IPS-NIHi11 (cell line): ENCODE measurements around the gene FKTN.

Experiments
- DNase-seq: peaks from one replicate; pipeline ENCODE4 v3.0.0; 2012; ENCODE audit warnings: mixed read lengths, low spot score

Gene FKTN

DNA sequence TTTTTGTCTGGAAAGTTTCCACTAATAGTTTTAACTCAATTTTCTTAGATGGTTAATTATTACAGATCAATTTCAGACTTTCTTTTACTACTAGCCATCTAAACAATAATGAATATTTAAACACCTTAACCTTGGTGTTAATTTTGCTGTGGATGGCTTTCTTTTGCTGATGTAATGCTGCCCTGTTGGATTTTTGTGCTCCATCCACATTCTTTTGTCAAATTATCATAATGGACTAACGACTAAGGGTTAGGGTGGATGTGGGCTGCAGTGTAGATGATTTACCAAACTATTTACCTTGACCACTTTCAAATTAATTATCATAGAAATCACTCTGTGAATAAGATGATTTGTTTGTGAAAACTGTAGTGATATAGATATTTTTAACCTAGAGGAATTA lies 120.8 kb downstream of the FKTN start:
- no peak for DNase-seq

DNA sequence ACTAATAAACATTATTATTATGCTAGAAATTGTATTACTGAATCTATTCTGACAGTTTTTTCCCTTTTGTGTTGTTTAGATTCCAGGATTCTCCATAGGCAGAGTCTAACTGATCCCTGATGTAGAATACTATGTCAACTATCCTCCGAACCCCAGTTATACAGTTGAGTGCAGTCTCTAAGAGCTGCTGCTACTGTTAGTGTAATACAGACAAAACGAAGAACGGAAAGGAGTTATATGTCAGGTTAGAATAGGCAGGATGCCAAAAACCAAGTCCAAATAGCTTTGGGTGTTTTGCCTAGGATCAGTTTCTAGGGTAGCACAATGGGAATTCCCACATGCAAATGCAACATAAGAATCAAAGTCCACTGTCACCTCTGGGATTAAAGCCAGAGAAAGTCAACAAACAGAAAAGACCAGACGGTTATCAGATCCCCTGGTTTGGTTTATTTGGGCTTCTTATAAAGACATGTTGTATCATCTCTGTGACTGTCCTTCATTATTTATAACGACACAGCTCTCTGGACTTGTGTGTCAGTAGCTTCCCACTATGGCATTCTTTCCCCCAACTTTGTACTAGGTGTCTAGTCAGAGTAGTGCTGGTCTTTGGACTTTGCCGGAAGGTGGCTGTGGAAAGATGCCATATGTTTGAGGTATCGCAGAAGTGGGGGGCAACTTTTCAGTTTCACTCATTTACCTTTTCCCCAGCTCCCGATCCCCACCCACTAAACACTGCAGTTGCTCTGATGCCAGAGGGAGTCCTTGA lies 121.5 kb downstream of the FKTN start:
- no peak for DNase-seq

DNA sequence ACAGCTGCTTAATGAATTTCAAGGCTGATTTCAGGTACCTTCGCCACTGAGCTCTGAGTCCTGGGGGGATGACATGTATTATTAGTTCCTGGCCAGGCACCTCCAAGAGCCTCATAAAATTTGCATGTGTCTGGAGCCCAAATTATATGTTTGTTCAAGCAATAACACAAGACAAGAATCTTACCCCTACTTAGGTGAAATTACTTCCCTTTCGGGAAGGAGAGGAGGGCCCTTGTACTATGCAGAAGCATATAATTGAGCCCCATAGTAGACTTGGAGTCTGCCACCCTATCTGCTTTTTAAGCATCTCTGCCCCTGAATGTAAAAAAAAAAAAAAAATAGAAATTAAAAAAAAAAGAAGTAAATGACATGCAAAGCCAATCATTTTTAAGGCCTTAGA lies 123.4 kb downstream of the FKTN start:
- no peak for DNase-seq

DNA sequence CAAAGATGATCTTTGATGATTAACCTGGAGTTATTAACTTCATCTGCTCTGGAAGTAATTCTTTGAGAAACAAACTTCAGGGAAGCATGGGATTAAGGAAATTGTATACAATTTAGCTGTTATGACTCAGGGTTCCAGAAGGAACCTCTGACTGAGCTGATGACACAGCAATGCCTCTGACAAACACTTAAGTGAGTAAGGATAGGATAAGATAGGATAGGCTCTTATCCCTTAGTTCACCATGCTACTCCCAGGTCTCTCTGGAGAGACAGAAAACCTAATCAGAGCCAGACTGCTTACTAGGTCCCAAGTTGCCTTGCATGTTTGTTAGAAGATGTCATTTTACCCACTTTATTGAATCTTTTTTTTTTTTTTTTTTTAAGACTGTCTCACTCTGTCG lies 123.8 kb downstream of the FKTN start:
- DNase-seq = no peak

DNA sequence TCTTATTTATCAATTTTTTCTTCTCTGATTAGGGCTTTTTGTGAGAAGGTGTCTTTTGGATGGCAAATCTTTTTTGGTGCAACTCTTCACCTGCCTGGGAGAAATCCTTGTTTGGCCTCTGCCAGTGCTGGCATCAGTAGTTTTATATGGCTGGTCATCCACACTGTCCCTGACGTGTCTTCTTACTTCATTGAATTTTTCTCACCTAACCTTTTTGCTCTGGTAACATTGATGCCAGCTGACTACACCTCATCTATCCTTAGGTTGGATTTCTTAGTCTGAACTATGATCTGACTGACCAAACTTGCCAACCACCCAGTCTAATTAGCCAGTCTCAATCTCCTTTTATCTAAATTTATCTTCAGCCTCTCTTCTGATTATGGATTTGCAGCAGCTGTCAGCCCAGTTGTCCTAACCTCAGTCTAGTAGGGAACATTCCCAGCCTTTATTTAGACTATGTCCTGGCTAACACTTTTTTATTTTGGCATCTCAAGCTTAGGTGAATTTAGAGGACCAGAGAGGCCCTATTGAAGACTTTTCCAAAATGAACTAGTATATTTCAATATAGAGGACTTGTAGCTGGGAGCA lies 125.9 kb downstream of the FKTN start:
- no peak for DNase-seq

DNA sequence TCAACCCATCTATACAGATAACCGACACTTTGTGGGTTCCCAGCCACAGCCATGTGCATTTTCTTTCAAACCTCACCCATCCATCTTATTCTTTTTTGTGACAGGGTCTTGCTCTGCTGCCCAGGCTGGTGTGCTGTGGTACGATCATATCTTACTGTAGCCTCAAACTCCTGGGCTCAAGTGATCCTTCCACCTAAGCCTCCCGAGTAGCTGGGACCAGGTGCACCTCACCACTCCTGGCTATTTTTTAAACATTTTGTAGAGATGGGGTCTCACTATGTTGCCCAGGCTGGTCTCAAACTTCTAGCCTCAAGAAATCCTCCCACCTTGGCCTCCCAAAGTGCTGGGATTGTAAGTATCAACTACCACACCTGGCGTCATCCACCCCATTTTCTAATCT lies 129.0 kb downstream of the FKTN start:
- DNase-seq = no peak
